Stimulated activated CD4-positive, alpha-beta T cell treated with anti-CD3 and anti-CD28 coated beads, Interleukin-4, amount 100 ng/mL, for 1 hour (primary cell): ENCODE measurements around the gene ATL2.
"Not testable (repeated sequence)": the region's sequence is repeated elsewhere in the genome, so short reads cannot be mapped to it uniquely, and the experiment has no call there.

Experiments used
- DNase-seq: peaks from one replicate; pipeline ENCODE4 v3.0.0-alpha.2; 2020

Gene ATL2

GRCh38 chr2:38322224-38322914, 54.7 kb downstream of the ATL2 start:
- no peak for DNase-seq

- not testable (repeated sequence) for DNase-seq
Observed at GRCh38 chr2:38319240-38319639, 57.8 kb downstream of the ATL2 start.

GRCh38 chr2:38317725-38318124, 59.3 kb downstream of the ATL2 start:
- no peak for DNase-seq

- DNase-seq: no peak
Observed at GRCh38 chr2:38315707-38316333, 61.3 kb downstream of the ATL2 start.

GRCh38 chr2:38308821-38309220, 68.3 kb downstream of the ATL2 start:
- DNase-seq: no peak

- DNase-seq: no peak
Observed at GRCh38 chr2:38301969-38302702, 74.9 kb downstream of the ATL2 start.

- DNase-seq: no peak
Observed at GRCh38 chr2:38301340-38301968, 75.6 kb downstream of the ATL2 start.

DNA sequence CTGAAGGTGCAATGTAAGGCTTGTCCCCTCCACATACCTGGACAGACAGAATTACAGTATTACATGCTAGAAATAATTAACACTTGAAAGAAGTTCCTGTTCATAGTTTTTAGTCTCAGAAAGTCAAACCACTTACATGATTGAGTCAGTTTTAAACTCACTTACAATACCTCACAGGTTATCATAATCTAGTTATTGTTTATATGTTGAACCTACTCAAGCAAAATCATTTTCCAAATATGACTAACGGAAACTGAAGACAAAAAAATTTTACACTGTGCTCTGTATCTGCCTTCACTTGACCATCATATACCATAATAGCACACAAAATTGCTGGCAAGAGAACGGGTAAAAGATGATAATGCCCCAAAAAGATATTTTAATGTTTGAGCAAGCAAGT, 78.5 kb downstream of the ATL2 start:
- DNase-seq: no peak

DNA sequence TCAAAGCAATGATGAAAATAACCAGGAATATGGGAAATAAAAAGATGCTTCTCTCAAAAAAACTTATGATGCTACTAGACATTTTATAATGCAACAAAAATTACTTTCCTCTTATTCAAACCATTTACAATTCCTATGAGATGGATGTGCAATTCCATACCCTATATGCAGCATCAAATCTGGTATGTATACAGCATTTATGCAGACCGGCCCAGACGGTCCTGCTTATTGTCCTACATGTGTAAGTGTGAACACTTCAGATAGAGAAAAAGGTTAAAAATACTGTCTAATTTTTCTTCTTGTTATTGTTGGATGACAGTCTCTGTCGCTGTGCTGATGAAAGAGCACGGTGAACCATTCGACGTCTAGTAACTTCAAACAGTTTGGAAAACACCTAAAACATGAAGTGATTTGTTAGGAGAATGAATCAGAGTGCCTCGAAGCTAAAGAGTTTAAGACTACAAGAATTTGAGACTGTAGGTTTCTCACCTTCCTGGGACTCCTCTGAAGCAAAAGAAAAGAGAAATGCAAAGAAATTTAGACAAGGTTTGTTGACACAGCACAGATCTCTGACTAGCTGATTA, 80.8 kb downstream of the ATL2 start:
- no peak for DNase-seq

GRCh38 chr2:38294597-38294996, 82.5 kb downstream of the ATL2 start:
- DNase-seq: no peak

GRCh38 chr2:38293152-38293865, 83.8 kb downstream of the ATL2 start:
- DNase-seq: no peak

- DNase-seq: no peak
Observed at GRCh38 chr2:38290332-38290731, 86.7 kb downstream of the ATL2 start.

- DNase-seq: no peak
Observed at GRCh38 chr2:38284971-38285370, 92.1 kb downstream of the ATL2 start.

- DNase-seq: no peak
Observed at GRCh38 chr2:38281095-38281742, 95.9 kb downstream of the ATL2 start.

- no peak for DNase-seq
Observed at GRCh38 chr2:38279201-38279600, 97.9 kb downstream of the ATL2 start.

DNA sequence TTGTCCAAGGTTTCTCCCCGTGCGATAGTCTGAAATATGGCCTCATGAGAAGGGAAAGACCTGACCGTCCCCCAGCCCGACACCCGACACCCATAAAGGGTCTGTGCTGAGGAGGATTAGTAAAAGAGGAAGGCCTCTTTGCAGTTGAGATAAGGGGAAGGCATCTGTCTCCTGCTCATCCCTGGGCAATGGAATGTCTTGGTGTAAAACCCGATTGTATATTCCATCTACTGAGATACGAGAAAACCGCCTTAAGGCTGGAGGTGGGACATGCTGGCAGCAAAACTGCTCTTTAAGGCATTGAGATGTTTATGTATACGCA, 99.0 kb downstream of the ATL2 start:
- not testable (repeated sequence) for DNase-seq

DNA sequence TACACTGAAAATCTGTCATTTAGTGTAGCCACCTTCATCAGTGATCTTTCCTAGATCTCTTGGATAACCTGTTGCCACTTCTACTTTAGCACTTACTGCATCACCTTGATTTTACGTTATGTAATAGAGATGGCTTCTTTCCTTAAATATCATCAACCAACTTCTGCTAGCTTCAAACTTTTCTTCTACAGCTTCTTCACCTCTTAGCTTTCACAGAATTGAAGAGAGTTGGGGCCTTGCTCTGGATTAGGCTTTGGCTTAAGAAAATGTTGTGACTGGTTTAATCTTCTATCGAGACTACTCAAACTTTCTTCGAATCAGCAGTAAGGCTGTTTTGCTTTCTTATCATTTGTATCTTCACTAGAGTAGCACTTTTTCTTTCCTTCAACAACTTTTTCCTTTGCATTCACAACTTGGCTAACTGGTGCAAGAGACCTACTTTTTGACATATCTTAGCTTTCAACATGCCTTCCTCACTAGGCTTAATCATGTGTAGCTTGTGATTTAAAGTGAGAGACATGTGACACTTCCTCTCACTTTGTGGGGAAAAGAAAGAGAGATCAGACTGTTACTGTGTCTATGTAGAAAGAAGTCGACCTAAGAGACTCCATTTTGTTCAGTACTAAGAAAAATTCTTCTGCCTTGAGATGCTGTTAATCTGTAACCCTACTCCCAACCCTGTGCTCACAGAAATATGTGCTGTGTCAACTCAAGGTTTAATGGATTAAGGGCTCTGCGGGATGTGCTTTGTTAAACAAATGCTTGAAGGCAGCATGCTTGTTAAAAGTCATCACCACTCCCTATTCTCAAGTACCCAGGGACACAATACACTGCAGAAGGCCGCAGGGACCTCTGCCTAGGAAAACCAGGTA, 99.6 kb downstream of the ATL2 start:
- DNase-seq: no peak

DNA sequence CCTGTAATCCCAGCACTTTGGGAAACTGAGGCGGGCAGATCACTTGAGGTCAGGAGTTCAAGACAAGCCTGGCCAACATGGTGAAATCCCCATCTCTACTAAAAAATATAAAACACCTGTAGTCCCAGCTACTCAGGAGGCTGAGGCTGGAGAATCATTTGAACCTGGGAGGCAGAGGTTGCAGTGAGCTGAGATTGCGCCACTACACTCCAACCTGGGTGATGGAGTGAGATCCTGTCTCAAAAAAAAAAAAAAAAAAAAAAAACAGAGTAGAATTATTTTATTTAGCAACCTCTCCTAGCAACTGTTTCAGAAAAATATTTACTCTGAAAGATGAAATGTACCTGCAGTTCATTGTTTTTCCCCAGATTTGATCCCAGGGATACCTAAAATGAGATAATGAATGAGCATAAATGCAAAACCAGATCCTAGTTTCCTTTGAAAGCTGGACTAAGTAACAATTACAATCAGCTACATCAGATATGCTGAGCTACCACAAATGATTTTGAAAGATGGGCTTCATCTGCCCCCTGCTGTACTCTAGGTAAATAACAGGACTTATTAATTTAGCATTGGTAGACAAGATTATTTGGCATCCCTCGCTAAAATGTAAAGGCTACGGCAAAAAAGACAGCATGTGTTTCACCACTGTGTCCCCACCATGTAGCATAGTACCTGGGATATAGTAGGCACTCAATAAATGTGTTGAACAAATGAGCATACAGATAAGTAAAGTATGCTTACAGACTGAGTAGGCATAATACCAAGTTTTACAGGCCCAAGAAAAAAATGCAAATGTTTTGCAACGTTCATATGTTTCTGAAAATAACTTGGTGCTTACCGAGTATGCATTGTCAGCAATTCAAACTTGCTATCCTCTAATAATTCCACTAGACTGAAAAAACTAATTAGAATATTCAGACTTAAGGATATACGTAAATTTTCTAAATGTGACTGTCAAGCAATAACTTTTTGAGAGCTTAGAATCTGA, 102.5 kb downstream of the ATL2 start:
- DNase-seq: no peak

- no peak for DNase-seq
Observed at GRCh38 chr2:38271697-38272096, 105.4 kb downstream of the ATL2 start.

- DNase-seq: no peak
Observed at GRCh38 chr2:38269421-38269820, 107.7 kb downstream of the ATL2 start.
